Kidney (tissue), 14 donors: Measurements from ENCODE around the gene KCNJ11. TPM values are rescaled to one million over a fixed set of nuclear protein-coding genes. Genes with fewer than 3 reads are reported as not detected.
A peak's percentile ranks its signal among the peaks of the same experiment; 100 is the strongest.

Experiments
- DNase-seq, 5 donors: peaks; one replicate each; pipeline ENCODE4 v3.0.0-alpha.2; 2013 to 2020
- FAIRE-seq: peaks from 2 replicates; lab custom pipeline; 2012; peaks lifted over from hg19 to GRCh38; lab: Jason Lieb, UNC
- H3K27ac ChIP-seq, 2 donors: one replicate each; pipeline ENCODE4 v1.7.0; 2013; ENCODE audit warnings: low read depth in 2 of 2, low read length in 2 of 2, inconsistent platforms in 1 of 2
- H3K27me3 ChIP-seq: one replicate; pipeline ENCODE4 v1.7.1; 2013; ENCODE audit warnings: low read length, inconsistent platforms; ENCODE audit not compliant: control insufficient read depth, insufficient read depth
- H3K36me3 ChIP-seq, 3 donors: one replicate each; pipeline versions ENCODE4 v1.7.0 to v1.7.1; 2013; ENCODE audit warnings: low read length in 3 of 3, control low read depth in 1 of 3, inconsistent platforms in 1 of 3; ENCODE audit not compliant: insufficient read depth in 3 of 3, control insufficient read depth in 2 of 3
- H3K4me1 ChIP-seq, 3 donors: one replicate each; pipeline versions ENCODE4 v1.7.0 to v1.7.1; 2013; ENCODE audit warnings: low read length in 3 of 3, inconsistent platforms in 1 of 3, low read depth in 1 of 3; ENCODE audit not compliant: control insufficient read depth in 2 of 3, insufficient read depth in 2 of 3
- H3K4me3 ChIP-seq, 3 donors: one replicate each; pipeline versions ENCODE4 v1.7.0 to v1.8.1; 2013; ENCODE audit warnings: low read length in 3 of 3, control low read depth in 1 of 3, inconsistent platforms in 1 of 3
- H3K9ac ChIP-seq, 3 donors: one replicate each; pipeline versions ENCODE4 v1.7.0 to v1.7.1; 2013; ENCODE audit warnings: low read length in 3 of 3, control low read depth in 1 of 3, inconsistent platforms in 1 of 3
- H3K9me3 ChIP-seq, 3 donors: one replicate each; pipeline versions ENCODE4 v1.7.0 to v1.7.1; 2013; ENCODE audit warnings: low read length in 3 of 3, control low read depth in 1 of 3, inconsistent platforms in 1 of 3; ENCODE audit not compliant: control insufficient read depth in 2 of 3, insufficient read depth in 1 of 3
- intact Hi-C: fragments of 100-400 bp; cut with DNase I; formaldehyde crosslinking; loops from one replicate; pipeline ENCODE4 v1.11.1; 2022
- polyA plus RNA-seq: library from polyadenylated mRNA; stranded (reverse); fragments of 350-450 nt; fragmentation: Illumina TruSeq; extraction: RNeasy Lipid Tissue Mini Kit (QIAGEN cat#74804); gene quantifications from one replicate; pipeline ENCODE4 v1.2.3, GENCODE V29; 2014; ENCODE audit warnings: low read depth, low replicate concordance; ENCODE audit not compliant: insufficient read depth
- total RNA-seq: library from RNA; stranded (reverse); fragmentation: NEBNext Ultra II Directional; extraction: Animal tissue kit (Norgen Biotek cat#: 25700); gene quantifications from one replicate; pipeline ENCODE4 v1.2.1, GENCODE V29; 2021
- TF ChIP-seq, protein P1 (sequence below): IDR thresholded peaks from 3 replicates; pipeline ENCODE4 v1.5.1; 2012; ENCODE audit warnings: mild to moderate bottlenecking, moderate library complexity, borderline replicate concordance; ENCODE audit not compliant: insufficient read depth; ENCODE audit errors: extremely low read depth
- donor health status: control.
- donor health status: control.
- donor health status: control.
- donor health status: control.
- donor health status: control.
- donor health status: DM: yes; HTN: yes; CAD: no.
- donor health status: Normal renal cell carcinoma (clear cell type).

The KCNJ11 gene
- total and polyA plus RNA-seq, 2 donors from 2014 or later: 3.6 to 4.8 TPM

DNA sequence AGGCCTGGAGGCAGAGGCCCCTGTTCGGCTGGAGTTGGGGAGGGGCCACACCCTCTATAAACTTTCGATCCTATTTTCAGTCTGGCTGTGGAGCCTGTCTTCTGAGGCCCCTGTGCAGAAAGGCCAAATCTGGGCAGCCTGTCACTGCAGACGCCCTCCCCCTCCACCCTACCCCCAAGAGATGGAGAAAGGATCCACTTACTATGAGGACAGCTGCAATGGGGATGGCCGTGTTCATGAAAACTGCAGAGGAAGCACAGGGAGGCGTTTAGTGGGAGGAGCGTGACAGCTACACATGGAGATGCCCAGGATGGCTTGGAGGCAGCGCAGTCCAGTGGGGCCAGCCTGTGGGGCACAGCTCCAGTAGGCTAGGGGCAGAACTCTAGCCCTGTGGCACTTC, 43.5 kb upstream of the KCNJ11 start:
- Histone ChIP-seq H3K4me3 (no peak overlapping the region), H3K27me3 (no peaks in the 10 kb centered on the region), H3K36me3 (no peaks in the 10 kb centered on the region), H3K9me3 (no peaks in the 10 kb centered on the region), H3K4me1 (no peaks in the 10 kb centered on the region), H3K9ac (no peak overlapping the region), H3K27ac (no peak overlapping the region)
- intact Hi-C loops: no loop called here
- peak in 4 of 5 donors; percentile 28 to 53 (median 42) for DNase-seq
- no peak for FAIRE-seq
- TF ChIP-seq, protein P1, sequence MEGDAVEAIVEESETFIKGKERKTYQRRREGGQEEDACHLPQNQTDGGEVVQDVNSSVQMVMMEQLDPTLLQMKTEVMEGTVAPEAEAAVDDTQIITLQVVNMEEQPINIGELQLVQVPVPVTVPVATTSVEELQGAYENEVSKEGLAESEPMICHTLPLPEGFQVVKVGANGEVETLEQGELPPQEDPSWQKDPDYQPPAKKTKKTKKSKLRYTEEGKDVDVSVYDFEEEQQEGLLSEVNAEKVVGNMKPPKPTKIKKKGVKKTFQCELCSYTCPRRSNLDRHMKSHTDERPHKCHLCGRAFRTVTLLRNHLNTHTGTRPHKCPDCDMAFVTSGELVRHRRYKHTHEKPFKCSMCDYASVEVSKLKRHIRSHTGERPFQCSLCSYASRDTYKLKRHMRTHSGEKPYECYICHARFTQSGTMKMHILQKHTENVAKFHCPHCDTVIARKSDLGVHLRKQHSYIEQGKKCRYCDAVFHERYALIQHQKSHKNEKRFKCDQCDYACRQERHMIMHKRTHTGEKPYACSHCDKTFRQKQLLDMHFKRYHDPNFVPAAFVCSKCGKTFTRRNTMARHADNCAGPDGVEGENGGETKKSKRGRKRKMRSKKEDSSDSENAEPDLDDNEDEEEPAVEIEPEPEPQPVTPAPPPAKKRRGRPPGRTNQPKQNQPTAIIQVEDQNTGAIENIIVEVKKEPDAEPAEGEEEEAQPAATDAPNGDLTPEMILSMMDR: no peak

DNA sequence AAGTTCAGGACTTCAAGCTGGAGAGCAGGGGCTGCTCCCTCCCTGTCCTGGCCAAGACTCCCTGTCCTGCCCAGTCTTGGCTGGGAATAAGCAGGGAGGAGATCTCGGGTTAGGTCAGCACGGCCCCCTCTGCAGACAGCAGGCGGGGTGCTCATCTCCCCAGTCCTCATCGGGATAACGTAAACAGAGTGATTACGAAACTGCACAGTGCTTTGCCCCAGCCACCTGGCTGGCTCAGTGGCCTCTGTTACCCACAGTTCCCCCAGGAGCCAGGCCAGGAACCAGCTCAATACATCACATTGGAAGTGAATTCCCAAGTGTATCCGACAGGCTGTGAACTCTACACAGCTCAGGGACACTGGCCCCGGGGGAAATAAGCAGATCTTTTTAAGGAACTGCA, 42.7 kb upstream of the KCNJ11 start:
- Histone ChIP-seq H3K27ac (no peak overlapping the region), H3K4me1 (no peaks in the 10 kb centered on the region), H3K9me3 (no peaks in the 10 kb centered on the region), H3K27me3 (no peaks in the 10 kb centered on the region), H3K9ac (no peak overlapping the region), H3K36me3 (no peaks in the 10 kb centered on the region), H3K4me3 (no peak overlapping the region)
- intact Hi-C loops: no loop called here
- TF ChIP-seq, protein P1: no peak
- FAIRE-seq (no peak), DNase-seq (no peak)

DNA sequence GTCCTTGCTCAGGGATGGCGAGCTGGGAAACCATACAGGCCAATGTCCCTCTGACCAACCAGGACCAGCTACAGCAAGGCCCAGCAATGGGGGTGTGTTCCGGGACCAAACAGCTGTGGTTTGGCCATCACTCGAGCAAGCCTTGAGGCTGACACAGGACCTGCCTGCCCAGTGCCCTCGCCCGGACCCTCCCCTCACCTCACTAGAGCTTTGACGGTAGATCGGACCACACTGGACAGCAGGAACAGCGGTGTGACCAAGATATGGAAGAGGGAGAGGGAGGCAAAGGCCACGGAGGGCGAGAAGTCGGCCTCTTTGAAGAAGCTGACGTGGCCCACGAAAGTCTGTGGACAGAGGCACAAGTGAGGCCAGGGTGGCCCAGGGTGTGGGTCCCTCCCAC, 42.2 kb upstream of the KCNJ11 start:
- no peaks in the 10 kb centered on the region for H3K4me1 ChIP-seq
- DNase-seq (no peak), FAIRE-seq (no peak)
- H3K27ac ChIP-seq: no peak overlapping the region
- H3K4me3 ChIP-seq: no peak overlapping the region
- H3K36me3 ChIP-seq: no peaks in the 10 kb centered on the region
- intact Hi-C loops: no loop called here
- H3K9me3 ChIP-seq: no peaks in the 10 kb centered on the region
- no peak overlapping the region for H3K9ac ChIP-seq
- H3K27me3 ChIP-seq: no peaks in the 10 kb centered on the region
- TF ChIP-seq, protein P1: no peak

DNA sequence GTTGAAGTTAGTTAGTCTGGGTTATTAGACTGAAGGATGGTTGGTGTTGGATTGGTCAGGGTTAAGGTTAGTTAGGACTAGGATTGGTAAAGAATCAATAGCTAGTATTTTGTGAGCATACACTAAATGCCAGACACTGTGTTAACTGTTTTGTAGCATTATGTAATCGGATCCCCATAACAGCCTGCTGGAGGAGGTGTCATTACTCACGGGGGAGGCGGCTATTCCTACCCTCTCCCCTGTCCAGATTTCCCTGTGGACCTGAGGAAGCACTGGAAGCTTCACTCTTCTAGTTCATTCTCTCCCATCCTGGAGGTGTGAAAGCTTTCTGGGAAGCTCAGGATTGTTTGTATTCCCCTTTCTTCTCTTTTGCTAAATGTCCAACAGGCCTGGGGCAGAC, 40.5 kb upstream of the KCNJ11 start:
- intact Hi-C loops: no loop called here
- TF ChIP-seq, protein P1: no peak
- Histone ChIP-seq H3K9ac (no peak overlapping the region), H3K9me3 (no peaks in the 10 kb centered on the region), H3K27me3 (no peaks in the 10 kb centered on the region), H3K27ac (no peak overlapping the region), H3K4me1 (no peaks in the 10 kb centered on the region), H3K4me3 (no peak overlapping the region), H3K36me3 (no peaks in the 10 kb centered on the region)
- no peak for FAIRE-seq
- DNase-seq: peak in 1 of 5 donors; percentile 29
